Lung (tissue), 13 donors: ENCODE measurements around the gene TFB2M. TPM values are rescaled to one million over a fixed set of nuclear protein-coding genes. Genes with fewer than 3 reads are reported as not detected.

Experiments
- ATAC-seq: fragments of 200-7000 bp; cut with Tn5 transposase; one replicate; pipeline ENCODE4 v1.9.1; 2020; ENCODE audit warnings: moderate number of reproducible peaks; ENCODE audit not compliant: insufficient read depth, low FRiP score
- DNase-seq, 3 donors: peaks; one replicate each; pipeline ENCODE4 v3.0.0-alpha.2; 2013 to 2017
- H3K27ac ChIP-seq, 2 donors: one replicate each; pipeline ENCODE4 v1.5.1; 2013; ENCODE audit warnings: mild to moderate bottlenecking in 2 of 2, moderate library complexity in 2 of 2, control low read depth in 1 of 2, inconsistent platforms in 1 of 2, low read depth in 1 of 2, low read length in 1 of 2
- H3K27me3 ChIP-seq, 3 donors: one replicate each; pipeline ENCODE4 v1.5.1; 2013; ENCODE audit warnings: low read length in 2 of 3; ENCODE audit not compliant: control insufficient read depth in 3 of 3, insufficient read depth in 3 of 3
- H3K36me3 ChIP-seq, 4 donors: one replicate each; pipeline ENCODE4 v1.5.1; 2013; ENCODE audit warnings: low read length in 4 of 4, mild to moderate bottlenecking in 1 of 4, moderate library complexity in 1 of 4; ENCODE audit not compliant: control insufficient read depth in 4 of 4, insufficient read depth in 4 of 4
- H3K4me1 ChIP-seq, 5 donors: one replicate each; pipeline ENCODE4 v1.5.1; 2013; ENCODE audit warnings: low read length in 5 of 5, mild to moderate bottlenecking in 2 of 5, moderate library complexity in 1 of 5; ENCODE audit not compliant: control insufficient read depth in 5 of 5, insufficient read depth in 5 of 5
- H3K4me3 ChIP-seq: one replicate; pipeline ENCODE4 v1.5.1; 2013; ENCODE audit warnings: mild to moderate bottlenecking, control low read depth, moderate library complexity
- H3K9ac ChIP-seq, 2 donors: one replicate each; pipeline ENCODE4 v1.5.1; 2013; ENCODE audit warnings: low read length in 2 of 2, control low read depth in 1 of 2; ENCODE audit not compliant: insufficient read depth in 1 of 2
- H3K9me3 ChIP-seq, 4 donors: one replicate each; pipeline ENCODE4 v1.5.1; 2013; ENCODE audit warnings: low read length in 3 of 4, mild to moderate bottlenecking in 1 of 4, moderate library complexity in 1 of 4; ENCODE audit not compliant: control insufficient read depth in 4 of 4, insufficient read depth in 3 of 4
- WGBS, 2 donors: extraction: QIAGEN DNeasy Blood & Tissue Kit; methylation state at CpG; one replicate each; pipeline ENCODE4 v1.1.7; 2013; 5-methylcytosine and 5-hydroxymethylcytosine counted together
- polyA plus RNA-seq, 2 donors: library from polyadenylated mRNA; stranded (reverse); fragments of 200-250 nt; gene quantifications; one replicate each; pipeline ENCODE4 v1.2.1, GENCODE V29; 2013
- small RNA-seq: library from RNA; depleted of rRNA; stranded (forward); fragments of <200 nt; gene quantifications from one replicate; pipeline ENCODE3, GENCODE V24; 2014; ENCODE audit warnings: low replicate concordance
- total RNA-seq, 2 donors: library from RNA; depleted of rRNA in 1 of 2; stranded (reverse); fragments of >200 nt in 1 of 2; gene quantifications; one replicate each; pipeline ENCODE4 v1.2.1, GENCODE V29; 2014 to 2021
- TF ChIP-seq, protein P1 (sequence below): IDR thresholded peaks from 2 replicates; pipeline ENCODE4 v1.5.1; 2012; ENCODE audit warnings: mild to moderate bottlenecking; ENCODE audit errors: control extremely low read depth, extremely low read depth
- donor health status: control.
- donor health status: control.
- donor health status: Bipolar disorder and iron deficiency.
- donor health status: healthy.
- donor health status: DM: yes; HTN: yes; CAD: no.

Gene TFB2M
- total and polyA plus RNA-seq, 4 donors, result 5.5 to 13.3 (median 10.8) TPM

DNA sequence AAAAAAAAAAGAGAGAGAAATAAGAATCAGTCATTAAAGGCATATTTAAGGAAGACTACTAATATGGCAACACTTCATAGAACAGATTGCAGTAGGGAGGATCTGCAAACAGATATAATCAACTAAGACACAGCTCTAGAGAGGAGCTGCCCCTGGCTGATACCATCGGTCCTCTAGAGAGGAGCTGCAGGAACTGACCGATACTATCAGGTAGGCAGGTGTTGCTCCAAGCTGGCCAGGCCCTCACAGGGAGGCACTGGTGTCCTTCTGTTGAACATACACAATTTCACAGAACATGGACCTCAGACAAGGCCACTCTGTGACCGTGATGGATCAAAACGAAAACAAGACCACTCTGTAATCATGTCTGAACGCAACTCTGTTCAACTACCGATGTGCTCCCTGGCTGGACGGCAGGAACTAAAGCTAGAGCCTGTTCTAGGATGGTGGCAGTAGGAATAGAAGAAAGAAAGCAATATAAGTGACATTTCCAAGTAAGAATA is 74.5 kb downstream of the TFB2M start:
- WGBS, 2 donors, result 93 to 95% methylated on average over 7 of the region's 7 CpGs
- Histone ChIP-seq H3K27me3 (no peaks in the 10 kb centered on the region), H3K4me3 (no peak overlapping the region), H3K4me1 (peaks cover 0 to 3% (median 0%) of the 10 kb centered on the region in 5 donors), H3K36me3 (no peaks in the 10 kb centered on the region), H3K9ac (peak overlapping the region in 1 of 2 donors; percentile 57), H3K9me3 (no peaks in the 10 kb centered on the region), H3K27ac (no peak overlapping the region)
- ATAC-seq (no peak), DNase-seq (no peak)
- TF ChIP-seq, protein P1, sequence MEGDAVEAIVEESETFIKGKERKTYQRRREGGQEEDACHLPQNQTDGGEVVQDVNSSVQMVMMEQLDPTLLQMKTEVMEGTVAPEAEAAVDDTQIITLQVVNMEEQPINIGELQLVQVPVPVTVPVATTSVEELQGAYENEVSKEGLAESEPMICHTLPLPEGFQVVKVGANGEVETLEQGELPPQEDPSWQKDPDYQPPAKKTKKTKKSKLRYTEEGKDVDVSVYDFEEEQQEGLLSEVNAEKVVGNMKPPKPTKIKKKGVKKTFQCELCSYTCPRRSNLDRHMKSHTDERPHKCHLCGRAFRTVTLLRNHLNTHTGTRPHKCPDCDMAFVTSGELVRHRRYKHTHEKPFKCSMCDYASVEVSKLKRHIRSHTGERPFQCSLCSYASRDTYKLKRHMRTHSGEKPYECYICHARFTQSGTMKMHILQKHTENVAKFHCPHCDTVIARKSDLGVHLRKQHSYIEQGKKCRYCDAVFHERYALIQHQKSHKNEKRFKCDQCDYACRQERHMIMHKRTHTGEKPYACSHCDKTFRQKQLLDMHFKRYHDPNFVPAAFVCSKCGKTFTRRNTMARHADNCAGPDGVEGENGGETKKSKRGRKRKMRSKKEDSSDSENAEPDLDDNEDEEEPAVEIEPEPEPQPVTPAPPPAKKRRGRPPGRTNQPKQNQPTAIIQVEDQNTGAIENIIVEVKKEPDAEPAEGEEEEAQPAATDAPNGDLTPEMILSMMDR, result no peak

Small RNA genes lying within 50 kb of the gene (small RNA-seq; reads per million reads assigned to genes)
- not detected for gene AL356583.2

Other genes starting within 250 kb of the TFB2M start
- gene SMYD3, start 59.0 kb downstream of the TFB2M start, total RNA-seq, result 10 to 100 TPM; 28.7 to 40.1 TPM
- 10 to 100 TPM; 10.5 to 36.3 TPM for gene SMYD3, start 59.0 kb downstream of the TFB2M start, polyA plus RNA-seq
- gene CNST, start 195 bp upstream of the TFB2M start, total RNA-seq, result 10 to 100 TPM; 24.0 to 37.3 TPM
- gene CNST, start 195 bp upstream of the TFB2M start, polyA plus RNA-seq, result 10 to 100 TPM in 1 of 2 donors, 1 to 10 TPM in 1; 6.1 to 10.5 TPM
- gene SCCPDH, start 158.1 kb upstream of the TFB2M start, total RNA-seq, result 10 to 100 TPM; 28.6 to 34.0 TPM
- gene SCCPDH, start 158.1 kb upstream of the TFB2M start, polyA plus RNA-seq, result 10 to 100 TPM; 14.2 to 21.0 TPM